Measurements from ENCODE around the gene GATAD2B.

The GATAD2B gene

DNA sequence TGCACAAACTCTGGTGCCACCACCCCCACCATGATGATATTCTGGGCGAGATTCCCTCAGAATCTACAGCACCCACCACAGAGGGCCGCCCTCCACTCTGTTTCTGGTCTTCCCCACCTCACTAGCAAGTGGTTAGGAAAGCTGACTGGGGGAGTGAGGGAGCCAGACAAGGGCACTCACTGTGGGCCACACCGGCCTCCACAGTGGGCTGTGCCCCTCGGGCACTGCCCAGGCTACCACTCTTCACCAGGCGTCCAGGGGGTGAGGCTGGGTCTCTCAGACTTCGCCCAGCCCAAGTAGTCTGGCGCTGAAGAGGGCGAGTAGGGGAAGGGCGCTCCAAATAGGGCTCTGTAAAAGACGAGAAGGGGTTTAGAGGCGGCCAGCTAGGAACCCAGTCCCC, 11.2 kb upstream of the GATAD2B start:
- no peak for TF ChIP-seq CTCF (IDR thresholded peaks at IDR 0.05; ENCODE audit: extremely low read depth, missing control alignments)
- no peak for DNase-seq (ENCODE audit: low spot score)

DNA sequence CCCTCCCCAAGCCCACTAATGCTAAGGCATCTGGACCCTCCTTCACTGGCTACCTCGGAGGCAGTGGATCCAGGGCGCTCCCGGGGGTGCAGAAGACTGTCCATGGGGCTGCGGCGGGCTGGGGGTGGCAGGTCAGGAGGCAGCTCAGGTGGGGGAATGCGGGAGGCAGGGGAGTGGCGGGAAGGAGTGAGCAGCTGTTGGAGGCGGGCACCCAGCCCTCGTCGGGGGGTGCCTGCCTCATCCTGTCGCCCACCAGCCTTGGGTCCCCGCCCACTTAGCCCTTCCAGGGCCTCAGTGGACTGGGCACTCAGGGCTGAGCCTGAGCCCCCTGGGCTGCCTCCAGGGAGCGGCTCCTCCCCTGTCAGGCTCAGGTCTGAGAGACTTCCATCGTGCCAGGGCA, 10.7 kb upstream of the GATAD2B start:
- DNase-seq (ENCODE audit: low spot score): no peak
- no peak for TF ChIP-seq CTCF (IDR thresholded peaks at IDR 0.05; ENCODE audit: extremely low read depth, missing control alignments)

- DNase-seq (ENCODE audit: low spot score): no peak
- TF ChIP-seq CTCF (IDR thresholded peaks at IDR 0.05; ENCODE audit: extremely low read depth, missing control alignments): no peak
These were observed 9.7 kb upstream of the GATAD2B start for GRCh38 chr1:153932156-153933131.

DNA sequence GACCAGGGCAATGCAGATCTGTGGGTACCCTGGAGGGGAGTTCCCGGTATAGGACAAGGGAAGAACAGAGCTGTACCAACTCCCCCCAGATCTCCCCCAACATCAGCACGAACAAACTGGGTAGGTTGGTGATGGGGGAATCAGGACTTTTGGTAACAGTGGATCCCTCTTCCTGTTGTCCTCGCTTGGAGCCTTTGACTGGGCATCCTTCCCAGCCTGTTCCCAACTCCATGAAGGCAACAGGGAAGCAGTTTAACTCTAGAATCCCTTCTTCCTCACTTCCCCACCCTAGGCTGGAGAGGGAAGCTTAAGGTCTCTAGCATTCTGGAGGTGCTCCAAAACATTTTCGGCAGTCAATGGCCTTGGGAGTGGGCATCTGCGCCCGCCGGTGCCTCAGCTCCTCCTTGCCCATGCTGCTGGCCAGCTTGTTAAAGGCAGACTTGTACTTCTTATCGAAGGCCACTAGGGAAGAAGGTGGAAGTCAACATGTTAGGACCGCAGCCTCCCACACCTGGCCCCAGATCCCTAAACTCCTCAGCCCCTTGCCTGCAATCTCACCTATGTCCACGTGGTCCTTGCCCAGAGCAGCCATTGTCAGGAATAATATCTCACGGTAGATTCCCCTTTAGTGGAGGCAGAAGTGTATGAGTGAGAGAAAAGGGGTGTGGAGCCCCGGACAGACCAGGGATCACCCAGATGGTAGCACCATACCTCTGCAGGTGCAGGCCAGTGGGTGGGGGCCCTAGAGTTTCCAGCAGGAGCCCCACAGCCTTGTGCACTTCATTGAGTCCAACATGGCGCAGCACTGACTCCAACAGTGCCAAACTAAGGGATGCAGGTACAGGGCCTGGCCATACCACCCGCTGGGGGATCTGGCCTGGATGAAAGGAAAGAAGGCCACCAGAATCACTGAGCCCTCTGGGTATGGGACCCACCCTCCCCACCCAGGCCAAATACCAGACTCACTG, 7.5 kb upstream of the GATAD2B start:
- DNase-seq (ENCODE audit: low spot score): no peak
- TF ChIP-seq CTCF (IDR thresholded peaks at IDR 0.05; ENCODE audit: extremely low read depth, missing control alignments): no peak

GRCh38 chr1:153929426-153929825, 6.7 kb upstream of the GATAD2B start:
- TF ChIP-seq CTCF (IDR thresholded peaks at IDR 0.05; ENCODE audit: extremely low read depth, missing control alignments): no peak
- DNase-seq (ENCODE audit: low spot score): no peak

DNA sequence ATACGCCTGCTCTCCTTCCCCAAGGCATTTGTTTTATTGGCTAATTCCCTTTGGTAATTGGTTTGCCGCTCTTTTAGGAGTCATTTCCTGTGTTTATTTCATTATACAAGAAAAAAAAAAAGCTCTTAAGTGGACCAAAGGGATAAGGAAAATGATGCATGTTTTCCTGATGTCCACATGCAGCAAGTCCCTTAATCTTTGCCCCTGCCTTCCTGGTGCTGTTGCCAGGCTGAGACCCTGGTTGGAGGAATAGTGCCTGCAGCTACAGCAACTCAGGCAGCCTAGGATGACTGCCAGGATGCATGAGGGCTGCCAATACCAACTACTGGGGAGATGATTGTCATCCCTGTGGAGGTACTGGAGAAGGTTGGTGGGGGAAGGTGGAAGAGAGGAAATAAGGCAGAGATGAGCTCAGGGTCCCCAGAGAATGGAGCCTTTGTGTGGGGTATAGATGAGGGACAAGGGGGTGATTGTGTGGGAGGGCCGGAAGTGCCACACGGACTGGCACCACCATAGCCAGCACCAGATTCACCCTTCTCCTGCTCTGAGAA, 6.1 kb upstream of the GATAD2B start:
- no peak for DNase-seq (ENCODE audit: low spot score)
- no peak for TF ChIP-seq CTCF (IDR thresholded peaks at IDR 0.05; ENCODE audit: extremely low read depth, missing control alignments)
